K562 (cell line): ENCODE measurements around the gene ASB13. TPM values are rescaled to one million over a fixed set of nuclear protein-coding genes. Genes with fewer than 3 reads are reported as not detected.
A peak's percentile ranks its signal among the peaks of the same experiment; 100 is the strongest.

Source experiments
- CBFB ChIP-seq: sonication (generic); formaldehyde crosslinking; IDR thresholded peaks from 2 replicates; pipeline ENCODE4 v1.4.0; 2020; ENCODE audit warnings: mild to moderate bottlenecking, missing genetic modification reagents
- ELF4 ChIP-seq: fragments of 450-650 bp; formaldehyde crosslinking; IDR thresholded peaks from 2 replicates; pipeline ENCODE4 v1.4.0; 2022; ENCODE audit warnings: missing genetic modification characterization
- ESRRA ChIP-seq: fragments of 450-650 bp; IDR thresholded peaks from 2 replicates; pipeline ENCODE4 v1.6.1; 2014; ENCODE audit warnings: low read depth, mild to moderate bottlenecking, moderate library complexity, borderline replicate concordance
- FOXP4 ChIP-seq: sonication (generic); formaldehyde crosslinking; IDR thresholded peaks from 2 replicates; pipeline ENCODE4 v1.8.0; 2022; ENCODE audit warnings: mild to moderate bottlenecking, missing genetic modification reagents, borderline replicate concordance
- MAFF ChIP-seq: IDR thresholded peaks from 2 replicates; pipeline ENCODE4 v1.6.1; 2012; ENCODE audit warnings: low read length, improper control_type of control experiment
- MAZ ChIP-seq, 2 experiments: fragments of 450-650 bp in 1 of 2; sonication (generic) in 1 of 2; formaldehyde crosslinking; IDR thresholded peaks in 1 of 2; conservative IDR thresholded peaks in 1 of 2; 2 replicates each; pipeline versions ENCODE4 v1.4.0 to v1.5.0; 2020; ENCODE audit warnings: mild to moderate bottlenecking in 1 of 2, missing genetic modification reagents in 1 of 2
- NFRKB ChIP-seq: fragments of 450-650 bp; IDR thresholded peaks from 2 replicates; pipeline ENCODE4 v1.6.1; 2016; ENCODE audit warnings: low read depth
- RAD51 ChIP-seq: fragments of 450-650 bp; IDR thresholded peaks from 2 replicates; pipeline ENCODE4 v1.7.1; 2016; ENCODE audit warnings: low read depth, mild to moderate bottlenecking, borderline replicate concordance
- SREBF1 ChIP-seq: fragments of 150-350 bp; IDR thresholded peaks from 2 replicates; pipeline ENCODE4 v1.6.1; 2014; ENCODE audit warnings: antibody characterized with exemption, low read depth, low read length, borderline replicate concordance
- STAT5A ChIP-seq: IDR thresholded peaks from 2 replicates; pipeline ENCODE4 v1.6.1; 2012; ENCODE audit warnings: low read length, inconsistent platforms, borderline replicate concordance
- TBP ChIP-seq: optimal IDR thresholded peaks from 2 replicates; pipeline ENCODE3; 2011; ENCODE audit warnings: low read depth, low read length, improper control_type of control experiment
- TEAD4 ChIP-seq, 2 experiments: sonication (generic) in 1 of 2; formaldehyde crosslinking in 1 of 2; IDR thresholded peaks; 2 replicates each; pipeline versions ENCODE4 v1.6.1 to v1.8.0; 2012 to 2022; ENCODE audit warnings: borderline replicate concordance in 1 of 2, inconsistent platforms in 1 of 2, low read length in 1 of 2, mild to moderate bottlenecking in 1 of 2, missing genetic modification reagents in 1 of 2
- TRIM24 ChIP-seq, 2 experiments: fragments of 450-650 bp; IDR thresholded peaks; 2 replicates each; pipeline ENCODE4 v1.6.1; 2016
- WHSC1 ChIP-seq: IDR thresholded peaks from one replicate; pipeline ENCODE4 v1.6.1; 2012; ENCODE audit warnings: low read length, control low read depth, inconsistent platforms
- XRCC3 ChIP-seq: fragments of 450-650 bp; IDR thresholded peaks from 2 replicates; pipeline ENCODE4 v1.6.1; 2017; ENCODE audit warnings: mild to moderate bottlenecking, moderate library complexity
- ZFX ChIP-seq: sonication (generic); formaldehyde crosslinking; IDR thresholded peaks from 2 replicates; pipeline ENCODE4 v1.8.0; 2022; ENCODE audit warnings: mild to moderate bottlenecking, missing genetic modification reagents, moderate library complexity
- ZNF174 ChIP-seq: fragments of 250-450 bp; sonication (Bioruptor Pico); IDR thresholded peaks from 2 replicates; pipeline ENCODE4 v1.4.0; 2020; ENCODE audit warnings: mild to moderate bottlenecking
- ZNF668 ChIP-seq: fragments of 250-450 bp; sonication (Bioruptor Pico); IDR thresholded peaks from 2 replicates; pipeline ENCODE4 v1.8.0; 2022; ENCODE audit warnings: mild to moderate bottlenecking, inconsistent platforms
- ZNF766 ChIP-seq: fragments of 200-800 bp; sonication (Bioruptor generic); conservative IDR thresholded peaks from 2 replicates; pipeline ENCODE4 v1.6.1; 2016; ENCODE audit warnings: missing genetic modification characterization, missing compliant biosample characterization
- ZZZ3 ChIP-seq: fragments of 450-650 bp; IDR thresholded peaks from 2 replicates; pipeline ENCODE4 v1.6.1; 2016; ENCODE audit warnings: antibody characterized with exemption, mild to moderate bottlenecking, moderate library complexity
- polyA plus RNA-seq, 8 experiments: library from polyadenylated mRNA; depleted of rRNA in 4 of 8; stranded (reverse) in 5 of 8; unstranded in 3 of 8; fragments of >200 nt; fragmentation: Nextera tagmentation in 2 of 8; fragmentation: Illumina TruSeq in 1 of 8; extraction: Ambion mirVana in 2 of 8; extraction: Trizol in 1 of 8; gene quantifications; 2 replicates each; pipeline versions ENCODE4 v1.2.1 to v1.2.3, GENCODE V29; 2011 to 2014; ENCODE audit warnings: inconsistent platforms in 1 of 8, missing spikeins in 1 of 8
- total RNA-seq, 7 experiments: library from RNA; depleted of rRNA in 6 of 7; stranded (reverse); fragments of >200 nt in 6 of 7; fragmentation: Illumina TruSeq in 2 of 7; extraction: Trizol in 2 of 7; gene quantifications; 2 replicates each; pipeline versions ENCODE4 v1.2.1 to v1.2.3, GENCODE V29; 2011 to 2021; ENCODE audit warnings: low replicate concordance in 1 of 7
- TF ChIP-seq, protein P1 (sequence below): fragments of 250-450 bp; sonication (Bioruptor Pico); IDR thresholded peaks from 2 replicates; pipeline ENCODE4 v1.8.0; 2022; ENCODE audit warnings: moderate library complexity, mild to moderate bottlenecking, inconsistent platforms
- TF ChIP-seq, protein P2 (sequence below): fragments of 450-650 bp; conservative IDR thresholded peaks from 2 replicates; pipeline ENCODE4 v1.6.1; 2016; ENCODE audit warnings: missing genetic modification characterization, low read depth, mild to moderate bottlenecking, control low read depth, missing compliant biosample characterization
- TF ChIP-seq, protein P3 (sequence below): fragments of 450-650 bp; formaldehyde crosslinking; IDR thresholded peaks from 2 replicates; pipeline ENCODE4 v1.4.0; 2022; ENCODE audit warnings: missing genetic modification characterization

The ASB13 gene
- total and polyA plus RNA-seq, 9 of the 15 experiments (the other 6 are each of a cell fraction or from before 2014, with no cell fraction given), result 5.2 to 28.8 (median 16.9) TPM

DNA sequence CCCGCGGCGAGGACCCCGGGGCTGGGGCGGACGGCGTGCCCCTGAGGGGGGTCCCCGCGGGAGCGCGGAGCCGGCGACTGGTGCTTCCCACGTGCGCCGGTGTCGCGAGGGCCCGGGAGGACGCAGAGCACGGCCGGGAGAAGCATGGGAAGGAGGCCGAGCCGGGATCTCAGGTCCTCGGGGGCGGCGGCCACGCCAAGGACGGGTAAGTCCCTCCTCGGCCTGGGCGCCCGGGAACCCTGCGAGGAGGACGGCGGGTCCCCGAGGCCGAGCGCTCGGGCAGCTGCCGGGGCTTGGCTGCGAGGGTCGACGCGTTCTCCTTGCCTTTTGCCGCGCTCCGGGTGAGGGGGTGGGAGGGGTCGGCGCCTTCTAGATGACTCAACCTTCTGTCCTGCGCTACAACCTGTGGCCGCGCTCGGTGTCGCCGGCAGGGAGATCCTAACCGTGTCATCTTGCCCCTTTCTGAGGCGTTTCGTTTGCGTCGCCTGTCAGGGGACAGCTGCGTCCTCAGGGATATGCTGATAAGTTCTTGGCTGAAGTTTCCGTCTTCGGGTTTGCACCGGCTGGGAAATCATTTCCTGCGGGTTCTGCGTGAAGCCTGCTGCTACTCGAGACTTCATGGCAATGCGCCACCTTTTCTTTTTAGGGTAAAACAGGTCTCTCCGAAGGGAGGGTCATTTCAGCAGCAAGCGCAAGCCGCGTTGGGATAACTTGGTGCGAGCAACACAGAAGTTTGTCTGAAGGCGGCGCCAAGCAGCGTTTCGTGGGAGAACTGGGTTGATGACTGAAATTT is 18.8 kb upstream of the ASB13 start (continued):
- peak; percentile 67 for TF ChIP-seq ZFX (CRISPR knock-in tag)
- TF ChIP-seq WHSC1, result no peak
- TF ChIP-seq, protein P1, sequence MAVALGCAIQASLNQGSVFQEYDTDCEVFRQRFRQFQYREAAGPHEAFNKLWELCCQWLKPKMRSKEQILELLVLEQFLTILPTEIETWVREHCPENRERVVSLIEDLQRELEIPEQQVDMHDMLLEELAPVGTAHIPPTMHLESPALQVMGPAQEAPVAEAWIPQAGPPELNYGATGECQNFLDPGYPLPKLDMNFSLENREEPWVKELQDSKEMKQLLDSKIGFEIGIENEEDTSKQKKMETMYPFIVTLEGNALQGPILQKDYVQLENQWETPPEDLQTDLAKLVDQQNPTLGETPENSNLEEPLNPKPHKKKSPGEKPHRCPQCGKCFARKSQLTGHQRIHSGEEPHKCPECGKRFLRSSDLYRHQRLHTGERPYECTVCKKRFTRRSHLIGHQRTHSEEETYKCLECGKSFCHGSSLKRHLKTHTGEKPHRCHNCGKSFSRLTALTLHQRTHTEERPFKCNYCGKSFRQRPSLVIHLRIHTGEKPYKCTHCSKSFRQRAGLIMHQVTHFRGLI (CRISPR knock-in tag), result no peak
- TF ChIP-seq ZNF174 (CRISPR knock-in tag), result no peak
- no peak for TF ChIP-seq ELF4
- no peak for TF ChIP-seq SREBF1
- no peak; the same call in 1 of the 2 replicates for TF ChIP-seq FOXP4 (CRISPR knock-in tag)
- no peak for TF ChIP-seq TRIM24 (IDR thresholded peaks at IDR 0.05)
- no peak for TF ChIP-seq STAT5A
- no peak; the same call in 1 of the 2 replicates for TF ChIP-seq MAFF
- no peak for TF ChIP-seq NFRKB
- TF ChIP-seq CBFB (CRISPR knock-in tag), result no peak; the same call in 1 of the 2 replicates
- no peak for TF ChIP-seq ESRRA
- TF ChIP-seq, protein P2, sequence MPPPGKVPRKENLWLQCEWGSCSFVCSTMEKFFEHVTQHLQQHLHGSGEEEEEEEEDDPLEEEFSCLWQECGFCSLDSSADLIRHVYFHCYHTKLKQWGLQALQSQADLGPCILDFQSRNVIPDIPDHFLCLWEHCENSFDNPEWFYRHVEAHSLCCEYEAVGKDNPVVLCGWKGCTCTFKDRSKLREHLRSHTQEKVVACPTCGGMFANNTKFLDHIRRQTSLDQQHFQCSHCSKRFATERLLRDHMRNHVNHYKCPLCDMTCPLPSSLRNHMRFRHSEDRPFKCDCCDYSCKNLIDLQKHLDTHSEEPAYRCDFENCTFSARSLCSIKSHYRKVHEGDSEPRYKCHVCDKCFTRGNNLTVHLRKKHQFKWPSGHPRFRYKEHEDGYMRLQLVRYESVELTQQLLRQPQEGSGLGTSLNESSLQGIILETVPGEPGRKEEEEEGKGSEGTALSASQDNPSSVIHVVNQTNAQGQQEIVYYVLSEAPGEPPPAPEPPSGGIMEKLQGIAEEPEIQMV (tag), result no peak
- no peak for TF ChIP-seq RAD51
- TF ChIP-seq, protein P3, sequence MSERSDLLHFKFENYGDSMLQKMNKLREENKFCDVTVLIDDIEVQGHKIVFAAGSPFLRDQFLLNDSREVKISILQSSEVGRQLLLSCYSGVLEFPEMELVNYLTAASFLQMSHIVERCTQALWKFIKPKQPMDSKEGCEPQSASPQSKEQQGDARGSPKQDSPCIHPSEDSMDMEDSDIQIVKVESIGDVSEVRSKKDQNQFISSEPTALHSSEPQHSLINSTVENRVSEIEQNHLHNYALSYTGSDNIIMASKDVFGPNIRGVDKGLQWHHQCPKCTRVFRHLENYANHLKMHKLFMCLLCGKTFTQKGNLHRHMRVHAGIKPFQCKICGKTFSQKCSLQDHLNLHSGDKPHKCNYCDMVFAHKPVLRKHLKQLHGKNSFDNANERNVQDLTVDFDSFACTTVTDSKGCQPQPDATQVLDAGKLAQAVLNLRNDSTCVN, result no peak
- 0 out of 2 replicates have a peak, but pooled peaks have one; percentile 33 for TF ChIP-seq TEAD4 (IDR thresholded peaks at IDR 0.05; ENCODE audit: low read length)
- no peak for TF ChIP-seq TEAD4 (CRISPR knock-in tag; IDR thresholded peaks at IDR 0.05; ENCODE audit: borderline replicate concordance)
- TF ChIP-seq MAZ (CRISPR knock-in tag; conservative IDR thresholded peaks at IDR 0.05 in 1 of 2, IDR thresholded peaks at IDR 0.05 in 1 of 2), result no peak
- TF ChIP-seq TBP, result peak; percentile 42
- TF ChIP-seq ZZZ3, result no peak
- TF ChIP-seq ZNF766 (CRISPR knock-in tag), result no peak
- TF ChIP-seq ZNF668 (CRISPR knock-in tag), result no peak
- no peak for TF ChIP-seq XRCC3
